Tibial nerve (tissue), 4 donors: ENCODE data around the gene CNKSR1. TPM values are rescaled to one million over a fixed set of nuclear protein-coding genes. Genes with fewer than 3 reads are reported as not detected.
"Not testable (repeated sequence)": the region's sequence is repeated elsewhere in the genome, so short reads cannot be mapped to it uniquely, and the experiment has no call there.

Source experiments
- DNase-seq, 2 donors: peaks; one replicate each; pipeline ENCODE4 v3.0.0-alpha.2; 2019; ENCODE audit warnings: low spot score in 2 of 2
- H3K27ac ChIP-seq, 4 donors: fragments of 200-600 bp; sonication (generic) in 3 of 4; one replicate each; pipeline ENCODE4 v1.5.1; 2017 to 2019; ENCODE audit warnings: mild to moderate bottlenecking in 1 of 4
- H3K27me3 ChIP-seq, 2 donors: fragments of 200-600 bp; sonication (generic) in 1 of 2; one replicate each; pipeline versions ENCODE4 v1.5.1 to v1.6.0; 2017 to 2019
- H3K36me3 ChIP-seq, 3 donors: fragments of 200-600 bp; sonication (generic); one replicate each; pipeline ENCODE4 v1.5.1; 2018 to 2019
- H3K4me1 ChIP-seq, 4 donors: fragments of 200-600 bp; sonication (generic) in 3 of 4; one replicate each; pipeline ENCODE4 v1.5.1; 2017 to 2019
- H3K4me3 ChIP-seq, 4 donors: fragments of 200-600 bp; sonication (generic) in 3 of 4; one replicate each; pipeline ENCODE4 v1.5.1; 2017 to 2019; ENCODE audit warnings: mild to moderate bottlenecking in 1 of 4, moderate library complexity in 1 of 4
- H3K9me3 ChIP-seq, 4 donors: fragments of 200-600 bp; sonication (generic) in 3 of 4; one replicate each; pipeline ENCODE4 v1.5.1; 2017 to 2019
- EP300 ChIP-seq, 2 donors: sonication (generic); formaldehyde crosslinking; IDR thresholded peaks; one replicate each; pipeline ENCODE4 v1.6.1; 2017; ENCODE audit warnings: antibody characterized with exemption in 2 of 2, mild to moderate bottlenecking in 1 of 2
- POLR2A ChIP-seq, 2 donors: fragments of 450-650 bp; IDR thresholded peaks; one replicate each; pipeline ENCODE4 v1.6.1; 2017; ENCODE audit warnings: antibody characterized with exemption in 2 of 2, mild to moderate bottlenecking in 2 of 2, moderate library complexity in 2 of 2
- WGBS, 2 donors: methylation state at CpG; one replicate each; pipeline ENCODE4 v1.1.5; 2018; 5-methylcytosine and 5-hydroxymethylcytosine counted together
- total RNA-seq, 4 donors: library from RNA; depleted of rRNA; stranded (reverse); fragments of >200 nt; gene quantifications; one replicate each; pipeline ENCODE4 v1.1.0, GENCODE V29; 2016
- TF ChIP-seq, protein P1 (sequence below), 5 experiments: fragments of 200-600 bp in 3 of 5; fragments of 450-650 bp in 2 of 5; sonication (generic) in 3 of 5; IDR thresholded peaks; one replicate each; pipeline ENCODE4 v1.5.1; 2016 to 2019; ENCODE audit warnings: antibody characterized with exemption in 5 of 5, mild to moderate bottlenecking in 3 of 5, moderate library complexity in 2 of 5

The CNKSR1 gene
- total RNA-seq, 4 donors from 2014 or later = 2.6 to 5.7 (median 4.0) TPM; not detected in 1

DNA sequence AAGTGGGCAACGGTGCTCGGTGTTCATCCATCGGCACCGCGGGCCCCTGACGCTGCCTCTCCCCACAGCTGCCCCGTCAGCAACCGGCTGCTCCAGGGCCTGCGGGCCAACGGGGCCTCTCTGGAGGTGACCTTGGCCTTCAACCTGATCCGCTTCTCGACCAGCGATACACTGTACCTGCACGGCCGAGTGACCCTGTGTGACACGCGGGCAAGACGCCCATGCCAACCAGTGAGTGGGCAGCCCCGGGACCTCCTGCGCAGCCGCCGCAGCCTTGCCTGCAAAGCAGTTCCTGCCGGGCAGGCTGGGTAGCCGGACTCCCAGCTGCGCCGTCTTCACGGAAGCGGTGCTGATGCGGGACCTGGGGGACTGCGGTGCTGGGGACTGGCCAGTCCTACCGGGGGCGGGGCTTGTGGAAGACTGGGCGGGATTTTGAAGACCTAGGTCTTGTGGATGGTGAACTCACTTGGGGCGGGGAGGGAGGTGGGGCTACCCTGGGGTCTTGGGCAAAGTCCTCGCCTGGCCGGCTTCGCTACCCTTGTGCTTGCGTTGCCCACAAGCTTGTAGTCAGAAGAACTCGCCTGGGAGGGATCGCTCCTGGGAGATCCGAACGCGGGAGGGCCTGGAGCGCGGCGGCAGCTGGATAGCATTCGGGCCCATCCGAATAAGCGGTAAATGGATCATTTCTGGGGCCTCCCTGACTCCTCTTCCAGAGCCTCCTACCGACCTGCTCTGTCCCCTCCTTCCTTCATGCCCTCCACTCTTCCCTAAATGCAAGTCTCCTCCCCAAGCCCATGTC is 47.9 kb downstream of the CNKSR1 start:
- Histone ChIP-seq H3K4me1 (peaks cover 0 to 10% (median 4%) of the 10 kb centered on the region in 4 donors), H3K27ac (peak overlapping the region in 1 of 4 donors; percentile 55), H3K4me3 (peak overlapping the region; percentile 19 to 48 (median 29)), H3K9me3 (no peaks in the 10 kb centered on the region), H3K36me3 (no peaks in the 10 kb centered on the region), H3K27me3 (peaks cover 0 to 44% of the 10 kb centered on the region in 2 donors)
- TF ChIP-seq POLR2A (IDR thresholded peaks at IDR 0.05) (no peak), EP300 (IDR thresholded peaks at IDR 0.05) (no peak)
- TF ChIP-seq, protein P1, sequence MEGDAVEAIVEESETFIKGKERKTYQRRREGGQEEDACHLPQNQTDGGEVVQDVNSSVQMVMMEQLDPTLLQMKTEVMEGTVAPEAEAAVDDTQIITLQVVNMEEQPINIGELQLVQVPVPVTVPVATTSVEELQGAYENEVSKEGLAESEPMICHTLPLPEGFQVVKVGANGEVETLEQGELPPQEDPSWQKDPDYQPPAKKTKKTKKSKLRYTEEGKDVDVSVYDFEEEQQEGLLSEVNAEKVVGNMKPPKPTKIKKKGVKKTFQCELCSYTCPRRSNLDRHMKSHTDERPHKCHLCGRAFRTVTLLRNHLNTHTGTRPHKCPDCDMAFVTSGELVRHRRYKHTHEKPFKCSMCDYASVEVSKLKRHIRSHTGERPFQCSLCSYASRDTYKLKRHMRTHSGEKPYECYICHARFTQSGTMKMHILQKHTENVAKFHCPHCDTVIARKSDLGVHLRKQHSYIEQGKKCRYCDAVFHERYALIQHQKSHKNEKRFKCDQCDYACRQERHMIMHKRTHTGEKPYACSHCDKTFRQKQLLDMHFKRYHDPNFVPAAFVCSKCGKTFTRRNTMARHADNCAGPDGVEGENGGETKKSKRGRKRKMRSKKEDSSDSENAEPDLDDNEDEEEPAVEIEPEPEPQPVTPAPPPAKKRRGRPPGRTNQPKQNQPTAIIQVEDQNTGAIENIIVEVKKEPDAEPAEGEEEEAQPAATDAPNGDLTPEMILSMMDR (IDR thresholded peaks at IDR 0.05) = no peak
- WGBS, 2 donors = 8 to 21% methylated on average over 27 to 50 of the region's 50 CpGs
- DNase-seq = peak in 1 of 2 donors; percentile 30

DNA sequence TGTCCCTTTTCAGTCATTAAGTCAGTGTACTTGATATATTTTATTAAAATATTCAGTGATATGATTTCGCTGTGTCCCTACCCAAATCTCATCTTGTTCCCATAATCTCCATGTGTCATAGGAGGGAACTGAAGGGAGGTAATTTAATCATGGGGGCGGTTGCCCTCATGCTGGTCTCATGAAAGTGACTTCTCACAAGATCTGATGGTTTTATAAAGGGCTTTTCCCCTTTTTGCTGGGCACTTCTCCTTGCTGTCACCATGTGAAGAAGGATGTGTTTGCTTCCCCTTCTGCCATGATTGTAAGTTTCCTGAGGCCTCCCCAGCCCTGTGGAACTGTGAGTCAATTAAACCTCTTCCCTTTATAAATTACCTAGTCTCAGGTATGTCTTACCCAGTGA is 53.4 kb downstream of the CNKSR1 start:
- Histone ChIP-seq H3K4me1 (peaks cover 0 to 11% (median 4%) of the 10 kb centered on the region in 4 donors), H3K27me3 (peaks cover 0 to 20% of the 10 kb centered on the region in 2 donors)
- WGBS, 2 donors = 74 to 77% methylated on average over 2 of the region's 2 CpGs
- H3K4me3 ChIP-seq, H3K27ac ChIP-seq, DNase-seq, H3K9me3 ChIP-seq, H3K36me3 ChIP-seq: not testable (repeated sequence)

DNA sequence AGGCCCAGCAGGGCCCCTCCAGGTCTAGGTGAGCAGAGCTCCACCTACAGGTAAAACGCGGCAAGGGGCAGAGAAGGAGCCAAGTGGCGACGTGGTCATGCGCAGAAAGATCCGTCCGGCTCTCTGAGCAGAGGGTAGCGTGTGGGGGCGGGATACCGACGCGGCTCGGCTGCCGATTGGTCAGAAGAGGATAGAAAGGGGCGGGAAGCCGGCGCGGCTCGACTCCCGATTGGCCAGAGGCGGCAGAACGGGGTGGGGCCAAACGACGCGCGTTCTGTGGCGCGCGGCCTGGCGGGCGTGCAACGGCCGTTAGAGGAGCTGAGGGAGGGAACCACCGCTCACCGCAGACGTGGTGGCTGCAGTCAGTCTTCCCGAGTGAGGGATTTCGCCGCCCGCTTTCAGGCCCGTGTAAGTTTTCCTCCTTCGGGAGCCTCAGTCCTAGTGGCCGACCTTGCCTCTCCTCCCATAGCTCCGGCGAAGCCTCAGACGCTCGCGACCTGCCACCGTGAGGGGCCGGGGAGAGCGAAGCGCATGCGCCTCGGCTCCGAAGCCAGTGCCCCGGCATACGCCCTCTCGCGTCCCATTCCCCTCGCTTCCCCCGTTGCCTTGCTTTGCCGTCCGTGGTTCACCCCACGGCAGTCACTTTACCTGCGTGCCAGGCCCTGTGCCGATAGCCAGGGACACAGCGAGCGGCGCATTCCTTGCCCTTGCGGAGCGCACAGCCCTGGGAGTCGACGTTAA is 56.8 kb downstream of the CNKSR1 start, which contains the start of gene CEP85:
TSS of gene CEP85 (plus strand) at position 298 of the 741 bp plus-strand sequence. CDS start 5,584 bp downstream, outside the sequence.
- Histone ChIP-seq H3K4me3 (peak within 1 kb of the TSS; percentile 60 to 83 (median 64)), H3K27me3 (no peaks in the 10 kb centered on the region), H3K27ac (peak within 1 kb of the TSS; percentile 81 to 92 (median 86)), H3K9me3 (no peaks in the 10 kb centered on the region), H3K36me3 (no peaks in the 10 kb centered on the region), H3K4me1 (peaks cover 0 to 15% (median 2%) of the 10 kb centered on the region in 4 donors)
- WGBS, 2 donors = 0% methylated on average over 21 to 52 of the region's 73 CpGs
- TF ChIP-seq POLR2A (IDR thresholded peaks at IDR 0.05) = peak; percentile 80 to 92
- TF ChIP-seq EP300 (IDR thresholded peaks at IDR 0.05) = peak; percentile 59 to 86
- TF ChIP-seq, protein P1 (IDR thresholded peaks at IDR 0.05) = peak; percentile 78 to 93 (median 88)
- DNase-seq = peak; percentile 94 to 95

DNA sequence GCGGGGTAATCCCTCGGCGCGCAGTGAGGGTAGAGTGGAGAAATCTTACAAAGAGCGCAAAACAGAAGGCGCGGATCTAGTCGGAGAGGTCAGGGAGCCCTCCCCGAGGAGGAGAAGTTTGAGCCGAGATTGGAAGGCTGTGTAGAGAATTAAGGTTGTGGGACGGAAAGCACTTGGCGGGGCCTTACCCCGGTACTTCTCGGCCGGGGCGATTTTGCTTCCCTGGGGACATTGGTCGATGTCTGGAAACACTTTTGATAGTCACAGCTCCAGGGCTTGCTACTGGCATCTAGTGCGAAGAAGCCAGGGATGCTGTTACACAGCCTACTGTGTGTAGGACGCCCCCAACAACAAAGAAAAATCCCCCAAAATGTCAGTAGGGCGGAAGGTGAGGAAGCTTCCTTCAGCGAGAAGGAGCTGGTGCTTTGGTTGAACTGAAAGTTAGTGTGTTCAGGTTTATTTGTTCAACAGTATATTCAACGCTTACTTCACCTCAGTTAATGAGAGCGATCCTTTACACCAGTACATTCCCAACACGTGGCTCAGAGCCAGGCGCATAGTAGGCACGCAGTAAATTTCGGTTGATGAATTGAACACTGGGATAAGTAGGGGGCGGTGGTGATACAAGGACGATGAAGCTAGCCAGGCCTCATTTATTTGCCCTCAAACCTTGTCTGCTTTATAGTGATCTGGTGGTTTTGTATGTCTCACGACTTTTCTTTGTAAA is 57.5 kb downstream of the CNKSR1 start:
- H3K36me3 ChIP-seq = no peaks in the 10 kb centered on the region
- H3K27me3 ChIP-seq = no peaks in the 10 kb centered on the region
- H3K4me1 ChIP-seq = peaks cover 0 to 22% (median 2%) of the 10 kb centered on the region in 4 donors
- 2 to 3% methylated on average over 29 to 30 of the region's 30 CpGs for WGBS, 2 donors
- H3K4me3 ChIP-seq = peak overlapping the region; percentile 60 to 83 (median 64)
- peak in 1 of 2 donors; percentile 12 for DNase-seq
- peak overlapping the region; percentile 81 to 92 (median 86) for H3K27ac ChIP-seq
- TF ChIP-seq POLR2A (IDR thresholded peaks at IDR 0.05) (no peak), EP300 (IDR thresholded peaks at IDR 0.05) (no peak)
- TF ChIP-seq, protein P1 (IDR thresholded peaks at IDR 0.05) = no peak
- H3K9me3 ChIP-seq = no peaks in the 10 kb centered on the region
